Placental pericyte (primary cell): ENCODE data around the gene CISTR. TPM values are rescaled to one million over a fixed set of nuclear protein-coding genes. Genes with fewer than 3 reads are reported as not detected.

Source experiments
- total RNA-seq: library from RNA; depleted of rRNA; stranded (reverse); fragments of >200 nt; gene quantifications from 2 replicates; pipeline ENCODE4 v1.2.3, GENCODE V29; 2012

Gene CISTR
- not detected in 2 replicates for total RNA-seq

GRCh38 chr12:53751336-53752191 is at the start of gene CISTR:
Gene CISTR, minus strand, starts transcription at chr12:53751979.

DNA sequence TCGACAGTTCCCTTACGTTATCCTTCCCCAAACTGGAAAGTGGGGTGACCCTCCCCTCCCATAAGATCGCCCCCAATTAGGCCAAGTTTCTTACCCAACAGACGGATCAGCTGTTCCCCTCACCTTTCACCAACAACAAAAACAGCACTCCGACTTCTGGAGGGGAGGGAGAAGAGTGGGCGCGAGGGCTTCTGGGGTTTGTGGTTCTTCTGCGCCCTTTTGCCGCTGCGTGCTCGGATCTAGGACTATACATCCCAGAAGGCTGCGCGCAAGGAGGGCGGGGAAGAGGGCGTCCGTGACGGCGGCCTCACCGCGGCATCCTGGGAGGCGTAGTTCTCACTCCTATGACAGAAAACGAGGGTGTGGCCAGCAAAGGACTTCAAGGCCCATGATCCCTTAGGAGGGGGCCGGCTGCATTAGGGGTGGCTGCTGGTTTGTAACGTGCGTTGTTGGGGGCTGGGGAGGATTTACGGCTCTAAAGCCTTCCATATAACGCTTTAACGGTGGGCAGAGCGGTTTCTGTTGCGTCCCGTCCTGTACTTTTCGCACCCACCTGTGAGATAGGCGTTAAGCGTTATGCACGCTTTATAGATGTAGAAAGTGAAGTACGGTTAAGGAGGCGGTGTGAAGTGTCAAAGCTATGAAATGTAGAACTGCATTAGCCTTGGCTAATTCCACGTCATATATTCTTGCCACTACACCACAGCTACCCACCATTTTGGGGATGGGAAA is 24.3 kb downstream of the CISTR start, which contains the start of gene CALCOCO1:
CALCOCO1 (minus strand) TSS at position 143 of the 732 bp plus-strand sequence. CDS start 2,210 bp downstream, outside the sequence.

Other genes with a start within 250 kb of the CISTR start
- gene NPFF, start 244.5 kb downstream of the CISTR start, total RNA-seq = not detected in 2 replicates
- gene ATF7, start 125.6 kb downstream of the CISTR start, total RNA-seq = 10.3 and 11.9 TPM in 2 replicates
- 116 and 189 TPM in 2 replicates for gene ATP5MC2, start 75.9 kb downstream of the CISTR start, total RNA-seq
- 68.7 and 172 TPM in 2 replicates for gene CALCOCO1, start 24.5 kb downstream of the CISTR start, total RNA-seq
- under 0.01 TPM in 1 of 2 replicates, not detected in the other for gene HOXC13, start 186.9 kb upstream of the CISTR start, total RNA-seq
- not detected in 2 replicates for gene HOXC12, start 202.9 kb upstream of the CISTR start, total RNA-seq
- gene HOXC11, start 221.1 kb upstream of the CISTR start, total RNA-seq = under 0.01 and 1.1 TPM in 2 replicates
- gene HOTAIR, start 223.0 kb upstream of the CISTR start, total RNA-seq = 0.43 TPM in 1 of 2 replicates, not detected in the other
- 3.1 and 5.2 TPM in 2 replicates for gene HOXC10, start 233.2 kb upstream of the CISTR start, total RNA-seq
- gene HOXC9, start 248.2 kb upstream of the CISTR start, total RNA-seq = 5.0 and 6.9 TPM in 2 replicates